HEK293 (cell line): ENCODE results near the gene APBA1.

ENCODE experiments used
- CTCF ChIA-PET: fragments of 350-600 bp; formaldehyde crosslinking; extraction: SDS; loops from one replicate; lab custom pipeline; 2021; ENCODE audit warnings: antibody characterized with exemption; lab: Yijun Ruan, JAX
- POLR2A ChIA-PET: fragments of 300-600 bp; formaldehyde crosslinking; extraction: SDS; loops from one replicate; lab custom pipeline; 2020; ENCODE audit warnings: antibody characterized with exemption, inconsistent platforms; lab: Yijun Ruan, JAX
- H3K27ac ChIP-seq: fragments of 200-500 bp; sonication (Bioruptor generic); 2 replicates; pipeline ENCODE4 v1.5.1; 2014; ENCODE audit warnings: low read depth, low read length, control low read depth, inconsistent platforms; ENCODE audit errors: extremely low read depth
- H3K36me3 ChIP-seq, 2 experiments: fragments of 200-500 bp in 1 of 2; sonication (Bioruptor generic) in 1 of 2; 1 replicate in 1 of 2; 2 replicates in 1 of 2; pipeline ENCODE4 v1.5.1; 2014 to 2017; ENCODE audit warnings: inconsistent platforms in 2 of 2, low read length in 2 of 2; ENCODE audit not compliant: control insufficient read depth in 2 of 2, insufficient read depth in 1 of 2
- H3K4me1 ChIP-seq: fragments of 200-500 bp; sonication (Bioruptor generic); 2 replicates; pipeline ENCODE4 v1.5.1; 2014; ENCODE audit warnings: mild to moderate bottlenecking, low read length, inconsistent platforms; ENCODE audit not compliant: control insufficient read depth, insufficient read depth
- H3K4me3 ChIP-seq: 2 replicates; pipeline ENCODE4 v1.5.1; 2011; ENCODE audit warnings: low read depth, mild to moderate bottlenecking, control low read depth, low read length, moderate library complexity
- H3K9me3 ChIP-seq: fragments of 200-500 bp; sonication (Bioruptor generic); 2 replicates; pipeline ENCODE4 v1.5.1; 2014; ENCODE audit warnings: low read depth, low read length, inconsistent platforms; ENCODE audit not compliant: control insufficient read depth, insufficient read depth
- BCL11A ChIP-seq: fragments of 450-650 bp; formaldehyde crosslinking; IDR thresholded peaks from 2 replicates; pipeline ENCODE4 v1.5.1; 2016; ENCODE audit warnings: low read depth, missing biosample characterization, missing genetic modification characterization
- GLI2 ChIP-seq: fragments of 450-650 bp; formaldehyde crosslinking; IDR thresholded peaks from 2 replicates; pipeline ENCODE4; 2017; ENCODE audit warnings: missing biosample characterization, missing genetic modification characterization, low read depth, borderline replicate concordance
- KLF9 ChIP-seq: fragments of 450-650 bp; formaldehyde crosslinking; IDR thresholded peaks from 2 replicates; pipeline ENCODE4 v1.5.1; 2016; ENCODE audit warnings: missing biosample characterization, missing genetic modification characterization, low read depth
- OSR2 ChIP-seq: fragments of 450-650 bp; formaldehyde crosslinking; IDR thresholded peaks from 2 replicates; pipeline ENCODE4 v1.5.1; 2016; ENCODE audit warnings: missing biosample characterization, missing genetic modification characterization
- REPIN1 ChIP-seq: fragments of 450-650 bp; formaldehyde crosslinking; IDR thresholded peaks from 2 replicates; pipeline ENCODE4 v1.5.1; 2017; ENCODE audit warnings: missing biosample characterization, missing genetic modification characterization, low read depth
- SCRT1 ChIP-seq: fragments of 450-650 bp; formaldehyde crosslinking; IDR thresholded peaks from 2 replicates; pipeline ENCODE4 v1.5.1; 2016; ENCODE audit warnings: missing biosample characterization, missing genetic modification characterization, borderline replicate concordance
- SP2 ChIP-seq: fragments of 450-650 bp; formaldehyde crosslinking; IDR thresholded peaks from 2 replicates; pipeline ENCODE4 v1.5.1; 2016; ENCODE audit warnings: missing biosample characterization, missing genetic modification characterization
- ZBTB7A ChIP-seq: fragments of 450-650 bp; formaldehyde crosslinking; IDR thresholded peaks from 2 replicates; pipeline ENCODE4 v1.5.1; 2016; ENCODE audit warnings: low read depth, missing biosample characterization, missing genetic modification characterization
- ZFP41 ChIP-seq: fragments of 450-650 bp; formaldehyde crosslinking; IDR thresholded peaks from 2 replicates; pipeline ENCODE4 v1.5.1; 2016; ENCODE audit warnings: missing biosample characterization, missing genetic modification characterization, borderline replicate concordance
- ZFP69B ChIP-seq: fragments of 450-650 bp; formaldehyde crosslinking; IDR thresholded peaks from 2 replicates; pipeline ENCODE4 v1.5.1; 2016; ENCODE audit warnings: missing biosample characterization, missing genetic modification characterization
- ZNF132 ChIP-seq: fragments of 450-650 bp; formaldehyde crosslinking; IDR thresholded peaks from 2 replicates; pipeline ENCODE4 v1.5.1; 2017; ENCODE audit warnings: missing biosample characterization, missing genetic modification characterization, borderline replicate concordance
- ZNF138 ChIP-seq: fragments of 450-650 bp; formaldehyde crosslinking; IDR thresholded peaks from 2 replicates; pipeline ENCODE4 v1.5.1; 2016; ENCODE audit warnings: missing biosample characterization, missing genetic modification characterization, borderline replicate concordance
- ZNF146 ChIP-seq: fragments of 450-650 bp; formaldehyde crosslinking; IDR thresholded peaks from 2 replicates; pipeline ENCODE4 v1.5.1; 2016; ENCODE audit warnings: missing biosample characterization, missing genetic modification characterization
- ZNF16 ChIP-seq: fragments of 450-650 bp; formaldehyde crosslinking; IDR thresholded peaks from 2 replicates; pipeline ENCODE4 v1.5.1; 2016; ENCODE audit warnings: low read depth, missing biosample characterization, missing genetic modification characterization
- ZNF169 ChIP-seq: fragments of 450-650 bp; formaldehyde crosslinking; IDR thresholded peaks from 2 replicates; pipeline ENCODE4 v1.5.1; 2016; ENCODE audit warnings: missing biosample characterization, missing genetic modification characterization
- ZNF324 ChIP-seq: fragments of 450-650 bp; formaldehyde crosslinking; IDR thresholded peaks from 2 replicates; pipeline ENCODE4 v1.5.1; 2016; ENCODE audit warnings: missing biosample characterization, missing genetic modification characterization
- ZNF501 ChIP-seq: fragments of 450-650 bp; formaldehyde crosslinking; IDR thresholded peaks from 2 replicates; pipeline ENCODE4 v1.5.1; 2016; ENCODE audit warnings: missing biosample characterization, missing genetic modification characterization
- ZNF544 ChIP-seq: fragments of 450-650 bp; formaldehyde crosslinking; IDR thresholded peaks from 2 replicates; pipeline ENCODE4 v1.5.0; 2017; ENCODE audit warnings: missing biosample characterization, missing genetic modification characterization
- ZNF600 ChIP-seq: fragments of 450-650 bp; formaldehyde crosslinking; IDR thresholded peaks from 2 replicates; pipeline ENCODE4 v1.5.1; 2016; ENCODE audit warnings: missing biosample characterization, missing genetic modification characterization
- ZNF629 ChIP-seq: fragments of 450-650 bp; formaldehyde crosslinking; IDR thresholded peaks from 2 replicates; pipeline ENCODE4 v1.5.1; 2017; ENCODE audit warnings: missing biosample characterization, missing genetic modification characterization
- ZNF670 ChIP-seq: fragments of 450-650 bp; formaldehyde crosslinking; IDR thresholded peaks from 2 replicates; pipeline ENCODE4 v1.5.1; 2016; ENCODE audit warnings: missing biosample characterization, missing genetic modification characterization, low read depth
- ZNF701 ChIP-seq: fragments of 450-650 bp; formaldehyde crosslinking; IDR thresholded peaks from 2 replicates; pipeline ENCODE4 v1.5.1; 2016; ENCODE audit warnings: missing biosample characterization, missing genetic modification characterization
- ZNF76 ChIP-seq: fragments of 450-650 bp; formaldehyde crosslinking; IDR thresholded peaks from 2 replicates; pipeline ENCODE4; 2016; ENCODE audit warnings: low read depth, missing biosample characterization, missing genetic modification characterization, borderline replicate concordance
- ZNF785 ChIP-seq: fragments of 450-650 bp; formaldehyde crosslinking; IDR thresholded peaks from 2 replicates; pipeline ENCODE4 v1.5.1; 2016; ENCODE audit warnings: missing biosample characterization, missing genetic modification characterization
- ZXDB ChIP-seq: fragments of 450-650 bp; formaldehyde crosslinking; IDR thresholded peaks from 2 replicates; pipeline ENCODE4 v1.5.1; 2016; ENCODE audit warnings: missing biosample characterization, missing genetic modification characterization
- TF ChIP-seq, protein P1 (sequence below): fragments of 450-650 bp; formaldehyde crosslinking; IDR thresholded peaks from 2 replicates; pipeline ENCODE4 v1.5.0; 2017; ENCODE audit warnings: missing biosample characterization, missing genetic modification characterization, borderline replicate concordance
- TF ChIP-seq, protein P2 (sequence below): fragments of 450-650 bp; formaldehyde crosslinking; IDR thresholded peaks from 2 replicates; pipeline ENCODE4 v1.5.1; 2016; ENCODE audit warnings: missing biosample characterization, missing genetic modification characterization
- TF ChIP-seq, protein P3 (sequence below): fragments of 450-650 bp; formaldehyde crosslinking; IDR thresholded peaks from 2 replicates; pipeline ENCODE4 v1.5.1; 2016; ENCODE audit warnings: missing biosample characterization, missing genetic modification characterization
- TF ChIP-seq, protein P4 (sequence below): fragments of 450-650 bp; formaldehyde crosslinking; IDR thresholded peaks from 2 replicates; pipeline ENCODE4 v1.5.1; 2017; ENCODE audit warnings: missing biosample characterization, mild to moderate bottlenecking, missing genetic modification characterization, moderate library complexity

APBA1 gene

DNA sequence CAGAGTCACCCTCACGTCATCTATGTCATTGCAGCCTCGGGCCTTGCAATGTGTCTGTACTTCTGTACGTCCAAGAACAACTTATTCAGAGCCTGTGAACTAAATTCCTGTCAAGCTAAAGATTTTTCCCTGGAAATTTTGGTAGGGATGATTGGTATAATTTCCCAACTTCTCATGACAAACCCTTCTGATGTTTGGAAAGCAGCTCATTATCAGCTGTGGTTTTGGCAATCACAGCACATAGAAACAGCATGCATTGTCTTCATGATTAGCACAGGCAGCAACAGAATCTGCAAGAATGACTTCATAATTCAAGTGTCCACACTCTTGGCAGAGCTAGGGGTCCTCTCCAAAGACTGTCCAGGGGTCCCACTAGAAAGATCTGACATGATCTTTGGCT, 49.5 kb downstream of the APBA1 start:
- TF ChIP-seq, protein P1, sequence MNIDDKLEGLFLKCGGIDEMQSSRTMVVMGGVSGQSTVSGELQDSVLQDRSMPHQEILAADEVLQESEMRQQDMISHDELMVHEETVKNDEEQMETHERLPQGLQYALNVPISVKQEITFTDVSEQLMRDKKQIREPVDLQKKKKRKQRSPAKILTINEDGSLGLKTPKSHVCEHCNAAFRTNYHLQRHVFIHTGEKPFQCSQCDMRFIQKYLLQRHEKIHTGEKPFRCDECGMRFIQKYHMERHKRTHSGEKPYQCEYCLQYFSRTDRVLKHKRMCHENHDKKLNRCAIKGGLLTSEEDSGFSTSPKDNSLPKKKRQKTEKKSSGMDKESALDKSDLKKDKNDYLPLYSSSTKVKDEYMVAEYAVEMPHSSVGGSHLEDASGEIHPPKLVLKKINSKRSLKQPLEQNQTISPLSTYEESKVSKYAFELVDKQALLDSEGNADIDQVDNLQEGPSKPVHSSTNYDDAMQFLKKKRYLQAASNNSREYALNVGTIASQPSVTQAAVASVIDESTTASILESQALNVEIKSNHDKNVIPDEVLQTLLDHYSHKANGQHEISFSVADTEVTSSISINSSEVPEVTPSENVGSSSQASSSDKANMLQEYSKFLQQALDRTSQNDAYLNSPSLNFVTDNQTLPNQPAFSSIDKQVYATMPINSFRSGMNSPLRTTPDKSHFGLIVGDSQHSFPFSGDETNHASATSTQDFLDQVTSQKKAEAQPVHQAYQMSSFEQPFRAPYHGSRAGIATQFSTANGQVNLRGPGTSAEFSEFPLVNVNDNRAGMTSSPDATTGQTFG (tag by site-specific recombination), result no peak
- TF ChIP-seq ZNF138 (tag by site-specific recombination) (no peak), KLF9 (tag by site-specific recombination) (no peak), GLI2 (tag by site-specific recombination) (no peak), SP2 (no peak), BCL11A (tag by site-specific recombination) (no peak), OSR2 (no peak), ZNF501 (tag by site-specific recombination) (no peak), ZFP41 (tag by site-specific recombination) (no peak), ZNF146 (tag by site-specific recombination) (no peak), ZNF670 (tag by site-specific recombination) (no peak), ZNF785 (tag by site-specific recombination) (no peak), ZFP69B (no peak), ZNF16 (tag by site-specific recombination) (no peak), ZNF76 (tag by site-specific recombination) (no peak), ZNF169 (no peak), ZNF544 (no peak)
- TF ChIP-seq, protein P2, sequence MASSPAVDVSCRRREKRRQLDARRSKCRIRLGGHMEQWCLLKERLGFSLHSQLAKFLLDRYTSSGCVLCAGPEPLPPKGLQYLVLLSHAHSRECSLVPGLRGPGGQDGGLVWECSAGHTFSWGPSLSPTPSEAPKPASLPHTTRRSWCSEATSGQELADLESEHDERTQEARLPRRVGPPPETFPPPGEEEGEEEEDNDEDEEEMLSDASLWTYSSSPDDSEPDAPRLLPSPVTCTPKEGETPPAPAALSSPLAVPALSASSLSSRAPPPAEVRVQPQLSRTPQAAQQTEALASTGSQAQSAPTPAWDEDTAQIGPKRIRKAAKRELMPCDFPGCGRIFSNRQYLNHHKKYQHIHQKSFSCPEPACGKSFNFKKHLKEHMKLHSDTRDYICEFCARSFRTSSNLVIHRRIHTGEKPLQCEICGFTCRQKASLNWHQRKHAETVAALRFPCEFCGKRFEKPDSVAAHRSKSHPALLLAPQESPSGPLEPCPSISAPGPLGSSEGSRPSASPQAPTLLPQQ (tag by site-specific recombination), result no peak
- TF ChIP-seq, protein P3, sequence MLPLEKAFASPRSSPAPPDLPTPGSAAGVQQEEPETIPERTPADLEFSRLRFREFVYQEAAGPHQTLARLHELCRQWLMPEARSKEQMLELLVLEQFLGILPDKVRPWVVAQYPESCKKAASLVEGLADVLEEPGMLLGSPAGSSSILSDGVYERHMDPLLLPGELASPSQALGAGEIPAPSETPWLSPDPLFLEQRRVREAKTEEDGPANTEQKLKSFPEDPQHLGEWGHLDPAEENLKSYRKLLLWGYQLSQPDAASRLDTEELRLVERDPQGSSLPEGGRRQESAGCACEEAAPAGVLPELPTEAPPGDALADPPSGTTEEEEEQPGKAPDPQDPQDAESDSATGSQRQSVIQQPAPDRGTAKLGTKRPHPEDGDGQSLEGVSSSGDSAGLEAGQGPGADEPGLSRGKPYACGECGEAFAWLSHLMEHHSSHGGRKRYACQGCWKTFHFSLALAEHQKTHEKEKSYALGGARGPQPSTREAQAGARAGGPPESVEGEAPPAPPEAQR (tag by site-specific recombination), result no peak
- Histone ChIP-seq H3K9me3 (no peaks in the 10 kb centered on the region), H3K4me3 (no peak overlapping the region), H3K4me1 (no peaks in the 10 kb centered on the region), H3K27ac (no peak overlapping the region), H3K36me3 (no peaks in the 10 kb centered on the region)
- ChIA-PET POLR2A (no interaction called here), CTCF (interaction anchor here (0.7 kb wide), 1 partner anchor 297 kb away, joined by 3 read pairs; no protein-coding TSS in a partner anchor)

DNA sequence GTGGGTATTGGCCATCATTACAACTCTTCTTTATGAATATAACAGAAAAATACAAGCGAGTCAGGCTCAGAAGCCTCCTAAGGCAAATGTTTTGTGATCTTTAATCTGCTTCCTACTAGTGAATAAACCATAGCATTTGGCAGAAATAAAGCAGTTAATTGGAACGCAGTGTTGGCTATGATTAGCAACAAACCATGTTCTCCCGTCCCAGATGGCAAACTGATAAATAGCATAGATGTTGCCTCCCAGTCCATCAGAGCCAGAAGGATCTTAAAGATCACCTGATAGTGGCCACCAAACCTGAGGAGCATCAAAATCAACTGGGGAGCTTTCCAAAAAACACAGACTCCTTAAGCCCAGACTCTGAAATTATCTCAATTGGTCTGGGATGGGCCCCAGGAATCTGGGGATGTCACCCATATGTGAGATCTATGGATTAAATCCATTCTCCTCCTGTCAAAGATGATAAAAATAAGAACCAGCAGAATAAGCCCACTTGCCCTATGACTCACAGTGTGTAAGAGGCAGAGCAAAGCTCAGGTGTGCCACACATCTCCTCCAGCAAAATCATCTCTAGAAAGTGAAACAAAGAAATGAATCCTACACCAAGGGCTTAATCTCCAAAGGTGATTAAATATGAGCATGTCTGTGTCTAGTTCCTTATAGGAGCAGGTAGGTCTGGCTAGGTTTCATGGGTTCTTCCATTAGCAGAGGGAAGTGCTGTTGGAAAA, 50.3 kb downstream of the APBA1 start:
- H3K4me3 ChIP-seq, result no peak overlapping the region
- CTCF ChIA-PET, result interaction anchor here (0.7 kb wide), 1 partner anchor 298 kb away, joined by 3 read pairs; no protein-coding TSS in a partner anchor
- H3K9me3 ChIP-seq, result no peaks in the 10 kb centered on the region
- H3K36me3 ChIP-seq, result no peaks in the 10 kb centered on the region
- no peak overlapping the region for H3K27ac ChIP-seq
- POLR2A ChIA-PET, result no interaction called here
- TF ChIP-seq ZNF701 (no peak), SCRT1 (tag by site-specific recombination) (no peak), ZXDB (tag by site-specific recombination) (no peak), ZNF670 (tag by site-specific recombination) (no peak), ZBTB7A (tag by site-specific recombination) (no peak), REPIN1 (tag by site-specific recombination) (no peak), ZNF629 (tag by site-specific recombination) (no peak), ZNF132 (tag by site-specific recombination) (no peak), ZNF600 (no peak), ZNF324 (tag by site-specific recombination) (no peak)
- TF ChIP-seq, protein P4, sequence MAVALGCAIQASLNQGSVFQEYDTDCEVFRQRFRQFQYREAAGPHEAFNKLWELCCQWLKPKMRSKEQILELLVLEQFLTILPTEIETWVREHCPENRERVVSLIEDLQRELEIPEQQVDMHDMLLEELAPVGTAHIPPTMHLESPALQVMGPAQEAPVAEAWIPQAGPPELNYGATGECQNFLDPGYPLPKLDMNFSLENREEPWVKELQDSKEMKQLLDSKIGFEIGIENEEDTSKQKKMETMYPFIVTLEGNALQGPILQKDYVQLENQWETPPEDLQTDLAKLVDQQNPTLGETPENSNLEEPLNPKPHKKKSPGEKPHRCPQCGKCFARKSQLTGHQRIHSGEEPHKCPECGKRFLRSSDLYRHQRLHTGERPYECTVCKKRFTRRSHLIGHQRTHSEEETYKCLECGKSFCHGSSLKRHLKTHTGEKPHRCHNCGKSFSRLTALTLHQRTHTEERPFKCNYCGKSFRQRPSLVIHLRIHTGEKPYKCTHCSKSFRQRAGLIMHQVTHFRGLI, result no peak
- H3K4me1 ChIP-seq, result no peaks in the 10 kb centered on the region
